ENCODE data around the gene SYMPK. TPM values are rescaled to one million over a fixed set of nuclear protein-coding genes. Genes with fewer than 3 reads are reported as not detected.

Gene SYMPK
- total RNA-seq, 2 donors from 2014 or later: 55.7 to 101 TPM

DNA sequence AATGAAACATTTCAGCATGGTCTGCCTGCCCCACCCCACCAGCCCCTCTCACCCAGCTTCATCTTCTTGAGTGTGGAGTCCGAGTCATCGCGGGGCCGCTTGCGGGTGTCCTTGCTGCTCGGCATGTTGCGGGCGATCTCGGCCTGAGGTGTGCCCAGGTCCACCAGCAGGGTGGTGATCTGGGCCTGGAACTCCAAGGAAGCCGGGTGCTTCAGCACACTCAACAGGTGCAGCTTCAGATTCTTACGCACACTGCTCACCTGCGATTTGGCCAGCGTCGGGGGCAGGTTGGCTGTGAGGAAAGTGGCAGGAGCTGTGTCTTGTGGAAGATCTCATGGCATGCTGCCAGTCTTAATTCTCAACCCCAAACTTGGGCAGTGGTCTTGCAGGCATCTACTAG lies 20.7 kb downstream of the SYMPK start:
- Histone ChIP-seq H3K27ac (no peak overlapping the region), H3K4me3 (no peak overlapping the region), H3K9ac (ENCODE audit: low read depth in 2 of 2, low read length in 2 of 2) (no peak overlapping the region), H3K4me1 (no peaks in the 10 kb centered on the region), H3K27me3 (no peaks in the 10 kb centered on the region), H3K9me3 (no peaks in the 10 kb centered on the region), H3K36me3 (peaks cover 9% of the 10 kb centered on the region)
- intact Hi-C loops (cut with DNase I): no loop called here
- DNase-seq: no peak
- TF ChIP-seq, protein P1, sequence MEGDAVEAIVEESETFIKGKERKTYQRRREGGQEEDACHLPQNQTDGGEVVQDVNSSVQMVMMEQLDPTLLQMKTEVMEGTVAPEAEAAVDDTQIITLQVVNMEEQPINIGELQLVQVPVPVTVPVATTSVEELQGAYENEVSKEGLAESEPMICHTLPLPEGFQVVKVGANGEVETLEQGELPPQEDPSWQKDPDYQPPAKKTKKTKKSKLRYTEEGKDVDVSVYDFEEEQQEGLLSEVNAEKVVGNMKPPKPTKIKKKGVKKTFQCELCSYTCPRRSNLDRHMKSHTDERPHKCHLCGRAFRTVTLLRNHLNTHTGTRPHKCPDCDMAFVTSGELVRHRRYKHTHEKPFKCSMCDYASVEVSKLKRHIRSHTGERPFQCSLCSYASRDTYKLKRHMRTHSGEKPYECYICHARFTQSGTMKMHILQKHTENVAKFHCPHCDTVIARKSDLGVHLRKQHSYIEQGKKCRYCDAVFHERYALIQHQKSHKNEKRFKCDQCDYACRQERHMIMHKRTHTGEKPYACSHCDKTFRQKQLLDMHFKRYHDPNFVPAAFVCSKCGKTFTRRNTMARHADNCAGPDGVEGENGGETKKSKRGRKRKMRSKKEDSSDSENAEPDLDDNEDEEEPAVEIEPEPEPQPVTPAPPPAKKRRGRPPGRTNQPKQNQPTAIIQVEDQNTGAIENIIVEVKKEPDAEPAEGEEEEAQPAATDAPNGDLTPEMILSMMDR (IDR thresholded peaks at IDR 0.05): no peak

DNA sequence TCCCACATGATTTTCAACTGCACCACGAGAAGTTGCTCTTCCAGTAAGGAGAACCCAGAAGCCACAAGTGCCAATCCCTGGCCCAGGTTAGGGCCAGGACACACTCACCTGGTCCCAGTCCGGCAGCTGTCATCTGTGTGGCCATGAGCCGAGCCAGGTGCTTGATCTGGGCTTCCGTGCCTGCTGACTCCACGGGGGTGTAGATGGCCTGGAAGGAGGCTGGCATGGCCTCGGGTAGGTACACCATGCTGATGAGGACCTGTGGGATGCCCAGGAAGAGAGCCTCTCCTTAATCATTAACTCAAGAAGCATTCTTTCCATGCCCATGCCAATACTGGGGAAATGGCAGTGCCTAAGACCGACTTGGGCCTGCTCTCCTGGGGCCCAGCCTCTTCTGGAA lies 28.0 kb downstream of the SYMPK start:
- H3K9me3 ChIP-seq: no peaks in the 10 kb centered on the region
- no peak overlapping the region for H3K9ac ChIP-seq (ENCODE audit: low read depth in 2 of 2, low read length in 2 of 2)
- no peaks in the 10 kb centered on the region for H3K4me1 ChIP-seq
- no peak for DNase-seq
- H3K4me3 ChIP-seq: no peak overlapping the region
- no peak overlapping the region for H3K27ac ChIP-seq
- intact Hi-C loops (cut with DNase I): no loop called here
- TF ChIP-seq, protein P1 (IDR thresholded peaks at IDR 0.05): no peak
- peaks cover 33% of the 10 kb centered on the region for H3K36me3 ChIP-seq
- H3K27me3 ChIP-seq: no peaks in the 10 kb centered on the region

- H3K9me3 ChIP-seq: no peaks in the 10 kb centered on the region
- TF ChIP-seq, protein P1 (IDR thresholded peaks at IDR 0.05): no peak
- no peak overlapping the region for H3K4me3 ChIP-seq
- H3K9ac ChIP-seq (ENCODE audit: low read depth in 2 of 2, low read length in 2 of 2): no peak overlapping the region
- intact Hi-C loops (cut with DNase I): no loop called here
- H3K36me3 ChIP-seq: peaks cover 28% of the 10 kb centered on the region
- H3K27me3 ChIP-seq: no peaks in the 10 kb centered on the region
- peaks cover 4% of the 10 kb centered on the region for H3K4me1 ChIP-seq
- no peak for DNase-seq
- H3K27ac ChIP-seq: no peak overlapping the region
These were observed 34.0 kb downstream of the SYMPK start for GRCh38 chr19:45828945-45829344.

- H3K9ac ChIP-seq (ENCODE audit: low read depth in 2 of 2, low read length in 2 of 2): no peak overlapping the region
These were observed 34.4 kb downstream of the SYMPK start for GRCh38 chr19:45828523-45828922.

GRCh38 chr19:45827459-45828093 lies 35.4 kb downstream of the SYMPK start:
- TF ChIP-seq, protein P1 (IDR thresholded peaks at IDR 0.05): no peak
- no peak overlapping the region for H3K9ac ChIP-seq (ENCODE audit: low read depth in 2 of 2, low read length in 2 of 2)
- H3K9me3 ChIP-seq: no peaks in the 10 kb centered on the region
- intact Hi-C loops (cut with DNase I): no loop called here
- H3K36me3 ChIP-seq: peaks cover 23% of the 10 kb centered on the region
- H3K27me3 ChIP-seq: no peaks in the 10 kb centered on the region
- no peak overlapping the region for H3K4me3 ChIP-seq
- no peak for DNase-seq
- H3K27ac ChIP-seq: no peak overlapping the region
- H3K4me1 ChIP-seq: peaks cover 4% of the 10 kb centered on the region

More at GRCh38 chr19:45828523-45828922, 34.4 kb downstream of the SYMPK start:
- H3K4me1 ChIP-seq: peaks cover 4% of the 10 kb centered on the region
- no peaks in the 10 kb centered on the region for H3K27me3 ChIP-seq
- H3K9me3 ChIP-seq: no peaks in the 10 kb centered on the region
- TF ChIP-seq, protein P1 (IDR thresholded peaks at IDR 0.05): no peak
- H3K4me3 ChIP-seq: no peak overlapping the region
- H3K36me3 ChIP-seq: peaks cover 26% of the 10 kb centered on the region
- H3K27ac ChIP-seq: no peak overlapping the region
- no peak for DNase-seq
- intact Hi-C loops (cut with DNase I): no loop called here
